Activated CD8-positive, alpha-beta T cell treated with anti-CD3 and anti-CD28 coated beads for 36 hours (primary cell): ENCODE data around the gene FCHSD2. TPM values are rescaled to one million over a fixed set of nuclear protein-coding genes. Genes with fewer than 3 reads are reported as not detected.

ENCODE experiments used
- ATAC-seq: fragments of 200-7000 bp; cut with Tn5 transposase; one replicate; pipeline ENCODE4 v1.10.0; 2021; ENCODE audit warnings: mild to moderate bottlenecking, moderate library complexity
- CTCF ChIA-PET: fragments of 350-600 bp; sonication (Branson Sonifier 250); formaldehyde crosslinking; loops from one replicate; lab custom pipeline; 2021; ENCODE audit warnings: antibody characterized with exemption; lab: Charles Lee
- POLR2A ChIA-PET: fragments of 350-600 bp; sonication (Branson Sonifier 250); formaldehyde crosslinking; loops from one replicate; lab custom pipeline; 2021; ENCODE audit warnings: antibody characterized with exemption; lab: Charles Lee
- DNase-seq: peaks from one replicate; pipeline ENCODE4 v3.0.0-alpha.2; 2020
- H3K27ac Mint-ChIP-seq: one replicate; pipeline ENCODE4 v1.8.0; 2021; ENCODE audit warnings: mild to moderate bottlenecking, mixed read lengths
- H3K27me3 Mint-ChIP-seq: one replicate; pipeline ENCODE4 v1.8.0; 2021; ENCODE audit warnings: mixed read lengths
- H3K36me3 Mint-ChIP-seq: one replicate; pipeline ENCODE4 v1.8.0; 2021; ENCODE audit warnings: low read depth, mixed read lengths
- H3K4me1 Mint-ChIP-seq: one replicate; pipeline ENCODE4 v1.8.0; 2021; ENCODE audit warnings: low read depth, mixed read lengths
- H3K4me3 Mint-ChIP-seq: one replicate; pipeline ENCODE4 v1.8.0; 2021; ENCODE audit warnings: mild to moderate bottlenecking, moderate library complexity, mixed read lengths
- H3K9me3 Mint-ChIP-seq: one replicate; pipeline ENCODE4 v1.8.0; 2021; ENCODE audit warnings: mixed read lengths
- CTCF ChIP-seq: fragments of 200-600 bp; IDR thresholded peaks from one replicate; pipeline ENCODE4 v1.8.0; 2022; ENCODE audit warnings: antibody characterized with exemption, mild to moderate bottlenecking
- intact Hi-C: fragments of 100-400 bp; cut with micrococcal nuclease; formaldehyde crosslinking; loops from one replicate; pipeline ENCODE4 v1.10.0; 2022
- total RNA-seq, 2 experiments: library from RNA; stranded (reverse); gene quantifications; one replicate each; pipeline ENCODE4 v1.2.3, GENCODE V29; 2021

The FCHSD2 gene
- total RNA-seq, 2 experiments from 2014 or later = 23.6 to 24.8 TPM

DNA sequence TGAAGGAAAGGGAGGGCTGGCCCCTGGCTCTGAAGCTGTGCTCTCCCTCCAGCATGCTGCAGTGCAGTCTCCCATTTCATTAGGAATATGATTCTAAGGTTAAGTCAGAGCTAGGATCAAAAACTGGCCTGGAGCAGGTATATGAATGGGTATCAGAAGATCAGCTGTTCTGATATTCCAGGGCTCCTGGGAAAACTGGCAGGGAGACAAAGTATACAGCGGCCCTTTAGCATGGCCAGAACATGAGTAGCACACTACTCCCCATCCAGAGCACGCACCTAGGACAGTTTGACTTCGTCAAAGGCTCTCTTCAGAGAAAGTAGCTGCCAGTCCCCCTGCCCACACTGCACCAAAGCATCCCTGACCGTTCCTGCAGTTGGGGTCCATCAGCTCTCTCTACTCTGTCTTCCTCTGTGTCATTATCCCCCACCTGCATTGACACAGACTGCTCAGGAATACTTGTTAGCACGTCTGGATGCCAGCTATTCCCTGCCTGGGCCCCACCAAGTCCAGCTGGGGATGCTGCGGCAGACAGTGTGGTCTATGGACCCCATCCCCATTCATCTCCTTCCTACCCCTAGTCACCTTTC lies 4.0 kb upstream of the FCHSD2 start:
- intact Hi-C loops = no loop called here
- ChIA-PET CTCF (no interaction called here), POLR2A (interaction anchor here (1.5 kb wide), 1 partner anchor 11 kb away, joined by 3 read pairs; no protein-coding TSS in a partner anchor)
- DNase-seq (no peak), ATAC-seq (no peak)
- H3K27me3 Mint-ChIP-seq = no peaks in the 10 kb centered on the region
- H3K4me1 Mint-ChIP-seq = peaks cover 18% of the 10 kb centered on the region
- no peak overlapping the region for H3K27ac Mint-ChIP-seq
- H3K36me3 Mint-ChIP-seq = no peaks in the 10 kb centered on the region
- TF ChIP-seq CTCF = no peak
- no peak overlapping the region for H3K4me3 Mint-ChIP-seq
- no peaks in the 10 kb centered on the region for H3K9me3 Mint-ChIP-seq

DNA sequence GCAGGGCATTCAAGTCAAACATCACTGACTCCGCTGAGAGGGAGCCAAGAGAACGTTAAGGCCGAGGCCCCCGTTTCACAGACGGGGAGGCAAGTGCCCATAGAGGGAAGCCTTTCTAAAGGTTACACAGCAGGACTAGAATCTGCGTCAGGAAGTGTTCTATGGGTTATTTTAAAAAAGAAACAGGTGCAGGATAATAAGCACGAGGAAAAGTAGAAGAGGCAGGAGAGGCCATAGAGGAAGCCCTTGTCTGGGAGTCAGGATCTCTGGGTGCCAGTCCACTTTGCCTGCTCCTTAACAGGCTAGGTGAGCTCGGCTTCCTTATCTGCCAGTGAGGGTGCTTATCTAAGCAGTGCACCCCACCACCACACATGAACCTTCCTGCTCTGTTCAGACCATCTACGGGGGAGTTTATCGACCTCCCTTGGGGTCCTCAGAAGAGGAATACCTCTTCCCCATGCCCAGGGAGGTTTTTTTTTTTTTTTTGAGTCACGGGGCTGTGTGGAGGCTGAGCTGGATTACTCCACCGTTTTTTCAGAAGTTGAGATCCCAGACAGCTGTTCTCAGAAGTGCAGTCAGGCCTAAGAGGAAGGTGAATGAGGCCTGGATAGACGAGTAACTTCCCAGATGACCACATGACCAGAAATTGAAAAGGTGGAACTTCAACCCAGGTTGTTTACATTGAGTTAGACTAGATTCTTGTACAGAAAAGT lies 1.2 kb upstream of the FCHSD2 start:
- intact Hi-C loops = no loop called here
- Mint-ChIP-seq H3K36me3 (peaks cover 9% of the 10 kb centered on the region), H3K27ac (peak overlapping the region; percentile 96), H3K4me1 (peaks cover 38% of the 10 kb centered on the region), H3K4me3 (peak overlapping the region; percentile 79), H3K9me3 (no peaks in the 10 kb centered on the region), H3K27me3 (no peaks in the 10 kb centered on the region)
- ChIA-PET POLR2A (interaction anchor here (1.4 to 2.5 kb wide), 3 partner anchors 10 to 169 kb away, joined by 4 to 16 read pairs (median 8); no protein-coding TSS in a partner anchor), CTCF (interaction anchor here (0.7 to 4.1 kb wide), 10 partner anchors 9 to 406 kb away, joined by 3 to 23 read pairs (median 4); partner anchors contain the start of gene ATG16L2)
- DNase-seq (peak; percentile 20), ATAC-seq (no peak)
- TF ChIP-seq CTCF = no peak

GRCh38 chr11:73141309-73142127 lies 600 bp downstream of the FCHSD2 start:
- TF ChIP-seq CTCF = no peak
- peak overlapping the region; percentile 98 for H3K4me3 Mint-ChIP-seq
- ChIA-PET POLR2A (interaction anchor here (0.9 to 2.5 kb wide), 14 partner anchors 11 to 407 kb away, joined by 3 to 16 read pairs (median 4); partner anchors contain the start of gene ATG16L2), CTCF (interaction anchor here (1.0 to 4.1 kb wide), 7 partner anchors 11 to 326 kb away, joined by 3 to 23 read pairs (median 6); partner anchors contain the start of gene ATG16L2)
- peak; percentile 81 for DNase-seq
- no peaks in the 10 kb centered on the region for H3K27me3 Mint-ChIP-seq
- no peaks in the 10 kb centered on the region for H3K9me3 Mint-ChIP-seq
- H3K36me3 Mint-ChIP-seq = peaks cover 16% of the 10 kb centered on the region
- H3K27ac Mint-ChIP-seq = peak overlapping the region; percentile 94
- H3K4me1 Mint-ChIP-seq = peaks cover 40% of the 10 kb centered on the region
- intact Hi-C loops = no loop called here
- peak; percentile 37 for ATAC-seq

GRCh38 chr11:73141031-73141308 lies 1.1 kb downstream of the FCHSD2 start:
- ChIA-PET CTCF (interaction anchor here (4.1 kb wide), 1 partner anchor 37 kb away, joined by 23 read pairs; no protein-coding TSS in a partner anchor), POLR2A (interaction anchor here (1.0 to 1.3 kb wide), 3 partner anchors 12 to 106 kb away, joined by 3 read pairs; no protein-coding TSS in a partner anchor)
- H3K9me3 Mint-ChIP-seq = no peaks in the 10 kb centered on the region
- peak; percentile 59 for DNase-seq
- peak overlapping the region; percentile 94 for H3K27ac Mint-ChIP-seq
- peaks cover 18% of the 10 kb centered on the region for H3K36me3 Mint-ChIP-seq
- ATAC-seq = no peak
- peaks cover 40% of the 10 kb centered on the region for H3K4me1 Mint-ChIP-seq
- H3K27me3 Mint-ChIP-seq = no peaks in the 10 kb centered on the region
- TF ChIP-seq CTCF = no peak
- peak overlapping the region; percentile 98 for H3K4me3 Mint-ChIP-seq
- intact Hi-C loops = no loop called here
